Neuronal stem cell (in vitro differentiated cells): ENCODE measurements around the gene TFEC.

ENCODE experiments used
- DNase-seq: peaks from one replicate; pipeline ENCODE4 v3.0.0-alpha.2; 2013; ENCODE audit warnings: low spot score
- H2AFZ ChIP-seq: one replicate; pipeline ENCODE4 v1.6.1; 2013; ENCODE audit warnings: mild to moderate bottlenecking, low read length, inconsistent platforms
- H2AK5ac ChIP-seq: 2 replicates; pipeline ENCODE4 v1.6.1; 2013; ENCODE audit warnings: low read depth, mild to moderate bottlenecking, inconsistent platforms, low read length, moderate library complexity, mixed read lengths
- H2BK120ac ChIP-seq: 2 replicates; pipeline ENCODE4 v1.6.1; 2013; ENCODE audit warnings: low read depth, mild to moderate bottlenecking, inconsistent platforms, low read length, moderate library complexity, mixed read lengths
- H2BK12ac ChIP-seq: one replicate; pipeline ENCODE4 v1.6.1; 2013; ENCODE audit warnings: low read length, inconsistent platforms
- H2BK15ac ChIP-seq: 2 replicates; pipeline ENCODE4 v1.6.1; 2013; ENCODE audit warnings: mild to moderate bottlenecking, low read length, inconsistent platforms, mixed read lengths
- H2BK5ac ChIP-seq: one replicate; pipeline ENCODE4 v1.6.1; 2013; ENCODE audit warnings: inconsistent platforms, mild to moderate bottlenecking, low read length, moderate library complexity
- H3K14ac ChIP-seq: one replicate; pipeline ENCODE4 v1.6.1; 2013; ENCODE audit warnings: low read length, inconsistent platforms
- H3K18ac ChIP-seq: 2 replicates; pipeline ENCODE4 v1.6.1; 2013; ENCODE audit warnings: low read length, inconsistent platforms
- H3K23ac ChIP-seq: 2 replicates; pipeline ENCODE4 v1.6.1; 2013; ENCODE audit warnings: low read depth, mild to moderate bottlenecking, mixed read lengths, low read length, inconsistent platforms; ENCODE audit not compliant: poor library complexity
- H3K27ac ChIP-seq: replicated peaks from 3 replicates; pipeline ENCODE4 v1.5.1; 2013; ENCODE audit warnings: low read length, inconsistent platforms
- H3K27me3 ChIP-seq, 3 experiments: 2 replicates each; pipeline ENCODE4 v1.6.1; 2013; ENCODE audit warnings: low read length in 3 of 3, mild to moderate bottlenecking in 2 of 3, inconsistent platforms in 1 of 3, low read depth in 1 of 3, mixed read lengths in 1 of 3, moderate library complexity in 1 of 3; ENCODE audit not compliant: control insufficient read depth in 3 of 3, insufficient read depth in 3 of 3
- H3K36me3 ChIP-seq, 2 donors: replicated peaks in 1 of 2; 2 replicates each; pipeline ENCODE4 v1.6.1; 2013; ENCODE audit warnings: low read length in 2 of 2; ENCODE audit not compliant: control insufficient read depth in 2 of 2, insufficient read depth in 2 of 2
- H3K4ac ChIP-seq: 2 replicates; pipeline ENCODE4 v1.6.1; 2013; ENCODE audit warnings: inconsistent platforms, mild to moderate bottlenecking, low read length, moderate library complexity
- H3K4me1 ChIP-seq, 2 donors: 1 replicate in 1 of 2; 2 replicates in 1 of 2; pipeline ENCODE4 v1.6.1; 2013; ENCODE audit warnings: low read length in 2 of 2, low read depth in 1 of 2; ENCODE audit not compliant: control insufficient read depth in 2 of 2, insufficient read depth in 1 of 2
- H3K4me2 ChIP-seq: one replicate; pipeline ENCODE4 v1.6.1; 2013; ENCODE audit warnings: mild to moderate bottlenecking, low read length, inconsistent platforms; ENCODE audit not compliant: insufficient read depth, poor library complexity, severe bottlenecking
- H3K4me3 ChIP-seq, 2 donors: 2 replicates each; pipeline ENCODE4 v1.5.1; 2013; ENCODE audit warnings: low read length in 2 of 2, mild to moderate bottlenecking in 2 of 2, inconsistent platforms in 1 of 2, moderate library complexity in 1 of 2
- H3K79me1 ChIP-seq: one replicate; pipeline ENCODE4 v1.6.1; 2013; ENCODE audit warnings: low read depth, mild to moderate bottlenecking, inconsistent platforms, low read length, moderate library complexity
- H3K9ac ChIP-seq: one replicate; pipeline ENCODE4 v1.6.1; 2013; ENCODE audit warnings: mild to moderate bottlenecking, low read depth, low read length, inconsistent platforms; ENCODE audit not compliant: poor library complexity
- H3K9me3 ChIP-seq, 2 donors: replicated peaks in 1 of 2; 2 replicates each; pipeline versions ENCODE3 to v1.6.1; 2013; ENCODE audit warnings: low read length in 2 of 2, mild to moderate bottlenecking in 2 of 2, inconsistent platforms in 1 of 2, low read depth in 1 of 2, mixed read lengths in 1 of 2, moderate library complexity in 1 of 2; ENCODE audit not compliant: control insufficient read depth in 2 of 2, insufficient read depth in 1 of 2
- H4K8ac ChIP-seq: one replicate; pipeline ENCODE4 v1.6.1; 2013; ENCODE audit warnings: low read depth, mild to moderate bottlenecking, inconsistent platforms, low read length, moderate library complexity
- H4K91ac ChIP-seq: one replicate; pipeline ENCODE4 v1.6.1; 2013; ENCODE audit warnings: low read length, low read depth, mild to moderate bottlenecking, inconsistent platforms; ENCODE audit not compliant: poor library complexity
- WGBS, 2 donors: extraction: QIAGEN DNeasy Blood & Tissue Kit; methylation state at CpG; one replicate each; pipeline ENCODE4 v1.1.7; 2013; ENCODE audit warnings: missing lambda C conversion rate in 2 of 2, mixed read lengths in 1 of 2; ENCODE audit not compliant: insufficient read length in 2 of 2, insufficient replicate concordance in 1 of 2; ENCODE audit errors: extremely low coverage in 2 of 2; 5-methylcytosine and 5-hydroxymethylcytosine counted together

TFEC gene

DNA sequence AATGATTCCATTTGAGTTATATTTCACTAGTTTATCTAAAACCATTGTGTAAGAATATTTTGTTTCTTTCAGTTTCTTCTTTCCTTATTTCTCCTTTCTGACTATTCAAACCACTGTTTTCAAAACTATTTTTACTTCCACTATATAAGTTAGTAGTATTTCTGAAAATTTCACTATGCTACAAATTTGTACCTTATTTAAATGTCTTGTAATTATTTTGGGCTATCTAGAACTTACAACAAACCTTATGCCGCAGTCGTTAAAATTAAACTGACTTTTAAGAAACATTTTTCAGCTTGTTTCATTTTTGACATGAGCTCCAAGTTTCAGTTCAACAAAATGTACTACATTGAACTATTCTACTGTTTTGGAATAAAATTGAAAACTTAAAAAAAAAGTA lies 1.8 kb downstream of the TFEC start:
- Histone ChIP-seq H2BK12ac (no peak overlapping the region), H3K9ac (no peak overlapping the region), H3K23ac (no peak overlapping the region), H2AFZ (no peak overlapping the region), H2AK5ac (no peak overlapping the region), H3K4me1 (no peaks in the 10 kb centered on the region), H3K36me3 (no peaks in the 10 kb centered on the region), H2BK15ac (no peak overlapping the region), H3K9me3 (no peaks in the 10 kb centered on the region), H4K91ac (no peak overlapping the region), H2BK120ac (no peak overlapping the region), H3K4me3 (no peak overlapping the region), H3K14ac (no peak overlapping the region), H2BK5ac (no peak overlapping the region), H3K4me2 (no peak overlapping the region), H3K79me1 (no peaks in the 10 kb centered on the region), H3K4ac (no peak overlapping the region), H3K27me3 (no peaks in the 10 kb centered on the region), H3K18ac (no peak overlapping the region), H3K27ac (no peak overlapping the region), H4K8ac (no peak overlapping the region)
- no CpG with 5 or more reads among the region's 2 CpGs for WGBS, 2 donors
- DNase-seq, result no peak

DNA sequence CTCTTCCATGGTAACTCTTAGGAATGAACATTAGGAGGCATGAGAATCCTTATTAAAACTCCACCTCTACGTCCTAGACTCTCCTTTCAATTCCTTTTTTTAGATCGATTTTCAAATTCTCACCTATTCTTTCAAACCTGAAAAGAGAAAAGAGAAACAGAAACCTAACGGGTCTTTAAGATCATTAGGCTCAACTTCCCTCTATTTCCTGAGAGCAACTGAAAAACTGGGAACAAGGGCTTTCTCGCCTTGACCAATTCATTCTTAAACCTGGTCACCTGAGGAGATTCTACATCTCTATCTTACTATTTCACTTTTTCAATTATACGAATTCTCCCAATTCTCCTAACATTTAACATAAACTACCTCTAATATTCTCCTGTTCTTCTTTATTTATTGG lies 2.8 kb downstream of the TFEC start:
- Histone ChIP-seq H4K91ac (no peak overlapping the region), H3K4ac (no peak overlapping the region), H3K23ac (no peak overlapping the region), H3K4me1 (no peaks in the 10 kb centered on the region), H3K4me3 (no peak overlapping the region), H3K79me1 (no peaks in the 10 kb centered on the region), H3K36me3 (no peaks in the 10 kb centered on the region), H4K8ac (no peak overlapping the region), H2BK15ac (no peak overlapping the region), H3K9me3 (no peaks in the 10 kb centered on the region), H2AFZ (no peak overlapping the region), H2AK5ac (no peak overlapping the region), H3K9ac (no peak overlapping the region), H2BK5ac (no peak overlapping the region), H3K18ac (no peak overlapping the region), H3K14ac (no peak overlapping the region), H2BK12ac (no peak overlapping the region), H2BK120ac (no peak overlapping the region), H3K27ac (no peak overlapping the region), H3K4me2 (no peak overlapping the region), H3K27me3 (no peaks in the 10 kb centered on the region)
- 100% methylated on average over 1 of the region's 5 CpGs for WGBS, 2 donors
- no peak for DNase-seq

GRCh38 chr7:116024826-116025809 lies 5.4 kb downstream of the TFEC start:
- no peak overlapping the region for H3K4ac ChIP-seq
- no peak overlapping the region for H4K91ac ChIP-seq
- no peaks in the 10 kb centered on the region for H3K4me1 ChIP-seq
- no peaks in the 10 kb centered on the region for H3K79me1 ChIP-seq
- no peak overlapping the region for H3K18ac ChIP-seq
- H4K8ac ChIP-seq, result no peak overlapping the region
- H2BK120ac ChIP-seq, result no peak overlapping the region
- no peak overlapping the region for H3K9ac ChIP-seq
- no peaks in the 10 kb centered on the region for H3K27me3 ChIP-seq
- H2BK12ac ChIP-seq, result no peak overlapping the region
- no peak overlapping the region for H3K27ac ChIP-seq
- no peak overlapping the region for H3K4me3 ChIP-seq
- H3K4me2 ChIP-seq, result no peak overlapping the region
- H2BK15ac ChIP-seq, result no peak overlapping the region
- no peak overlapping the region for H3K14ac ChIP-seq
- H2BK5ac ChIP-seq, result no peak overlapping the region
- WGBS, 2 donors, result no CpG with 5 or more reads among the region's 1 CpG
- no peak for DNase-seq
- no peaks in the 10 kb centered on the region for H3K9me3 ChIP-seq
- H3K23ac ChIP-seq, result no peak overlapping the region
- no peaks in the 10 kb centered on the region for H3K36me3 ChIP-seq
- H2AFZ ChIP-seq, result no peak overlapping the region
- H2AK5ac ChIP-seq, result no peak overlapping the region

DNA sequence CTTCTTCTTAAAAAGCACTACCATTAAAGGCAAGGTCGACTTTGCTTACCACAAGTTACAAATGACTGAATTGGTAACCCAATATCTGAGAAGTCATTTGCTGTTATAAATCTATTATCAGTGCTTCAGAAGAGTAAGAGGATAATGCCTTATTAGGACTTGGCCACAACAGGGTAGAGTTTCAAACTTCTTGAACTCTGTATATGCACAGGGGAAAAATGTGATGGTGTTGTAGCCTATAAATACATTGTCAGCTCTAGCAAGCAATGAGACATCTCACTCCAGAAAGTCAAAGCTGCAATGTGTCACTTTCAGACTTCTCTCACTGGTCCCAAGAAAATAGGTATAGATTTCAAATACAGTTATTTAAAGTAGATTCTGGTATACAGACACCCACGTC lies 9.3 kb downstream of the TFEC start:
- no peak overlapping the region for H2BK5ac ChIP-seq
- no peaks in the 10 kb centered on the region for H3K79me1 ChIP-seq
- H4K91ac ChIP-seq, result no peak overlapping the region
- H2BK12ac ChIP-seq, result no peak overlapping the region
- H2AK5ac ChIP-seq, result no peak overlapping the region
- no peak overlapping the region for H3K23ac ChIP-seq
- no peak overlapping the region for H3K4ac ChIP-seq
- H2AFZ ChIP-seq, result no peak overlapping the region
- H3K9ac ChIP-seq, result no peak overlapping the region
- no peaks in the 10 kb centered on the region for H3K4me1 ChIP-seq
- H4K8ac ChIP-seq, result no peak overlapping the region
- no CpG with 5 or more reads among the region's 2 CpGs for WGBS, 2 donors
- no peak overlapping the region for H3K27ac ChIP-seq
- no peaks in the 10 kb centered on the region for H3K9me3 ChIP-seq
- H3K36me3 ChIP-seq, result no peaks in the 10 kb centered on the region
- H3K27me3 ChIP-seq, result no peaks in the 10 kb centered on the region
- no peak overlapping the region for H3K18ac ChIP-seq
- DNase-seq, result no peak
- H3K4me2 ChIP-seq, result no peak overlapping the region
- no peak overlapping the region for H2BK15ac ChIP-seq
- H2BK120ac ChIP-seq, result no peak overlapping the region
- H3K14ac ChIP-seq, result no peak overlapping the region
- no peak overlapping the region for H3K4me3 ChIP-seq
